PC-3 (cell line): Measurements from ENCODE around the gene ARHGEF38. TPM values are rescaled to one million over a fixed set of nuclear protein-coding genes. Genes with fewer than 3 reads are reported as not detected.
A peak's percentile ranks its signal among the peaks of the same experiment; 100 is the strongest.

ENCODE experiments used
- ATAC-seq: fragments of 200-7000 bp; cut with Tn5 transposase; 2 replicates; pipeline ENCODE4 v1.9.1; 2020; ENCODE audit warnings: mild to moderate bottlenecking, moderate library complexity
- BruUV-seq: library from RNA; stranded (reverse); fragments of 400-500 nt; replicated peaks from 2 replicates; lab custom pipeline; 2021; lab: Mats Ljungman, UMichigan
- CTCF ChIA-PET: fragments of 300-600 bp; sonication (Branson Sonifier 250); formaldehyde crosslinking; loops from one replicate; lab custom pipeline; 2022; ENCODE audit warnings: antibody characterized with exemption; lab: Charles Lee
- POLR2A ChIA-PET: fragments of 300-600 bp; sonication (Branson Sonifier 250); formaldehyde crosslinking; loops from one replicate; lab custom pipeline; 2022; ENCODE audit warnings: antibody characterized with exemption; ENCODE audit not compliant: unreplicated experiment; lab: Charles Lee
- DNase-seq: peaks from one replicate; pipeline ENCODE4 v3.0.0-alpha.2; 2015
- H2AFZ ChIP-seq: fragments of 300-600 bp; sonication (generic); 2 replicates; pipeline ENCODE4 v1.6.0; 2016; ENCODE audit warnings: antibody characterized with exemption, low read length
- H3F3A ChIP-seq: fragments of 300-600 bp; sonication (generic); one replicate; pipeline ENCODE4 v1.6.0; 2017; ENCODE audit warnings: antibody characterized with exemption, low read length, control low read depth, mild to moderate bottlenecking; ENCODE audit not compliant: unreplicated experiment
- H3K27ac ChIP-seq: fragments of 300-600 bp; sonication (generic); 2 replicates; pipeline ENCODE4 v1.5.1; 2016; ENCODE audit warnings: mild to moderate bottlenecking, low read length
- H3K27me3 ChIP-seq: fragments of 300-600 bp; sonication (generic); 2 replicates; pipeline ENCODE4 v1.6.1; 2016; ENCODE audit warnings: low read length, mixed read lengths
- H3K36me3 ChIP-seq: fragments of 300-600 bp; sonication (generic); 2 replicates; pipeline ENCODE4 v1.6.1; 2016; ENCODE audit warnings: low read depth, mixed run types, low read length, mixed read lengths
- H3K4me1 ChIP-seq: fragments of 300-600 bp; sonication (generic); 2 replicates; pipeline ENCODE4 v1.5.1; 2016; ENCODE audit warnings: low read length; ENCODE audit not compliant: insufficient read depth
- H3K4me2 ChIP-seq: fragments of 300-600 bp; sonication (generic); 2 replicates; pipeline ENCODE4 v1.6.0; 2016; ENCODE audit warnings: low read length
- H3K4me3 ChIP-seq: fragments of 300-600 bp; sonication (generic); 2 replicates; pipeline ENCODE4 v1.5.1; 2016; ENCODE audit warnings: mild to moderate bottlenecking, low read length, mixed read lengths
- H3K79me2 ChIP-seq: fragments of 300-600 bp; sonication (generic); 2 replicates; pipeline ENCODE4 v1.6.1; 2017; ENCODE audit warnings: low read length, mixed read lengths
- H3K9ac ChIP-seq: fragments of 300-600 bp; sonication (generic); 2 replicates; pipeline ENCODE4 v1.6.0; 2016; ENCODE audit warnings: mild to moderate bottlenecking, low read length
- H3K9me2 ChIP-seq: fragments of 300-600 bp; sonication (generic); replicated peaks from 2 replicates; pipeline ENCODE4 v1.6.1; 2016; ENCODE audit warnings: mixed run types, low read length, mixed read lengths
- H3K9me3 ChIP-seq: fragments of 300-600 bp; sonication (generic); 2 replicates; pipeline ENCODE4 v1.6.1; 2016; ENCODE audit warnings: low read length, mixed read lengths
- H4K20me1 ChIP-seq: fragments of 300-600 bp; sonication (generic); 2 replicates; pipeline ENCODE4 v1.6.1; 2016; ENCODE audit warnings: low read length, mixed read lengths
- EZH2 ChIP-seq: fragments of 300-600 bp; sonication (generic); IDR thresholded peaks from one replicate; pipeline ENCODE4 v1.6.1; 2017; ENCODE audit warnings: antibody characterized with exemption, mild to moderate bottlenecking, low read length; ENCODE audit not compliant: unreplicated experiment
- EZH2phosphoT487 ChIP-seq: fragments of 300-600 bp; sonication (generic); IDR thresholded peaks from 2 replicates; pipeline ENCODE4 v1.6.1; 2018; ENCODE audit warnings: mild to moderate bottlenecking, antibody characterized with exemption, low read length, borderline replicate concordance
- intact Hi-C: fragments of 100-400 bp; cut with micrococcal nuclease; formaldehyde crosslinking; loops from 2 replicates; pipeline ENCODE4 v1.9.0; 2023
- total RNA-seq: library from RNA; depleted of rRNA; stranded (reverse); fragments of >200 nt; gene quantifications from 2 replicates; pipeline ENCODE4 v1.2.3, GENCODE V29; 2014
- TF ChIP-seq, protein P1 (sequence below): fragments of 300-600 bp; sonication (generic); conservative IDR thresholded peaks from 2 replicates; pipeline ENCODE4 v1.5.1; 2017; ENCODE audit warnings: antibody characterized with exemption, low read depth, mild to moderate bottlenecking, low read length

ARHGEF38 gene
- total RNA-seq, 1 experiment from 2014 or later: 2.0 TPM

DNA sequence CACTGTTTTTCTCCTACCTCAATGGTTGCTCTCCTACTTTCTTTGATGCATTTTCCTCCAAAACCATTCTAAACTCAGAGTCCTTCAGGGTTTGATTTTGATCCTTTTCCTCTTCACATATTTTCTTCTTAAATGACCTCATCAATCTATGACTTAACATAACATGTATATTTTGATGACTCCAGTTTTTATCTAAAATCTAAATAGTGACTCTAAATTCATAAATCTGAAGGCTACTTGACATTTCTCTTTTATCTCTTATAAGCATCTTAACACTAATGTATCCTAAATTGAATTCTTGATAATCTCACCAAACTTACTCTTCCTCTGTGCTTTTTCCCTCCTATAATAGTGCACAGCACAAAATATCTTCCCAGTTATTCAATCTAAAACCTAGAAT is 4.7 kb upstream of the ARHGEF38 start:
- H3K4me3 ChIP-seq: no peak overlapping the region
- no TSS peak for BruUV-seq
- H3K27ac ChIP-seq: peak overlapping the region; percentile 66
- no peak overlapping the region for H3K9ac ChIP-seq
- no peaks in the 10 kb centered on the region for H3K79me2 ChIP-seq
- H2AFZ ChIP-seq: no peak overlapping the region
- intact Hi-C loops: no loop called here
- H3K27me3 ChIP-seq: no peaks in the 10 kb centered on the region
- ChIA-PET CTCF (no interaction called here), POLR2A (no interaction called here)
- ATAC-seq: no peak
- H3K36me3 ChIP-seq: no peaks in the 10 kb centered on the region
- no peaks in the 10 kb centered on the region for H4K20me1 ChIP-seq
- no peak overlapping the region for H3K4me2 ChIP-seq
- H3K4me1 ChIP-seq: peaks cover 54% of the 10 kb centered on the region
- TF ChIP-seq EZH2phosphoT487 (no peak), EZH2 (no peak)
- TF ChIP-seq, protein P1, sequence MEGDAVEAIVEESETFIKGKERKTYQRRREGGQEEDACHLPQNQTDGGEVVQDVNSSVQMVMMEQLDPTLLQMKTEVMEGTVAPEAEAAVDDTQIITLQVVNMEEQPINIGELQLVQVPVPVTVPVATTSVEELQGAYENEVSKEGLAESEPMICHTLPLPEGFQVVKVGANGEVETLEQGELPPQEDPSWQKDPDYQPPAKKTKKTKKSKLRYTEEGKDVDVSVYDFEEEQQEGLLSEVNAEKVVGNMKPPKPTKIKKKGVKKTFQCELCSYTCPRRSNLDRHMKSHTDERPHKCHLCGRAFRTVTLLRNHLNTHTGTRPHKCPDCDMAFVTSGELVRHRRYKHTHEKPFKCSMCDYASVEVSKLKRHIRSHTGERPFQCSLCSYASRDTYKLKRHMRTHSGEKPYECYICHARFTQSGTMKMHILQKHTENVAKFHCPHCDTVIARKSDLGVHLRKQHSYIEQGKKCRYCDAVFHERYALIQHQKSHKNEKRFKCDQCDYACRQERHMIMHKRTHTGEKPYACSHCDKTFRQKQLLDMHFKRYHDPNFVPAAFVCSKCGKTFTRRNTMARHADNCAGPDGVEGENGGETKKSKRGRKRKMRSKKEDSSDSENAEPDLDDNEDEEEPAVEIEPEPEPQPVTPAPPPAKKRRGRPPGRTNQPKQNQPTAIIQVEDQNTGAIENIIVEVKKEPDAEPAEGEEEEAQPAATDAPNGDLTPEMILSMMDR: no peak
- H3K9me2 ChIP-seq: no peaks in the 10 kb centered on the region; the same call in 1 of the 2 replicates
- H3F3A ChIP-seq: no peaks in the 10 kb centered on the region
- H3K9me3 ChIP-seq: no peaks in the 10 kb centered on the region
- no peak for DNase-seq

GRCh38 chr4:105548483-105548882 is 3.9 kb upstream of the ARHGEF38 start:
- Histone ChIP-seq H3K9me2 (no peaks in the 10 kb centered on the region; the same call in 1 of the 2 replicates), H3K9me3 (no peaks in the 10 kb centered on the region), H3K4me3 (no peak overlapping the region), H3K4me2 (peak overlapping the region; percentile 33), H3K27me3 (no peaks in the 10 kb centered on the region), H3F3A (no peaks in the 10 kb centered on the region), H3K79me2 (no peaks in the 10 kb centered on the region), H3K4me1 (peaks cover 61% of the 10 kb centered on the region), H3K27ac (peak overlapping the region; percentile 66), H3K9ac (no peak overlapping the region), H2AFZ (no peak overlapping the region), H4K20me1 (no peaks in the 10 kb centered on the region), H3K36me3 (no peaks in the 10 kb centered on the region)
- POLR2A ChIA-PET: no interaction called here
- CTCF ChIA-PET: no interaction called here
- intact Hi-C loops: no loop called here
- peak; percentile 73 for DNase-seq
- BruUV-seq: no TSS peak
- no peak; the same call in 1 of the 2 replicates for ATAC-seq
- no peak for TF ChIP-seq EZH2phosphoT487
- TF ChIP-seq, protein P1: no peak
- no peak for TF ChIP-seq EZH2

DNA sequence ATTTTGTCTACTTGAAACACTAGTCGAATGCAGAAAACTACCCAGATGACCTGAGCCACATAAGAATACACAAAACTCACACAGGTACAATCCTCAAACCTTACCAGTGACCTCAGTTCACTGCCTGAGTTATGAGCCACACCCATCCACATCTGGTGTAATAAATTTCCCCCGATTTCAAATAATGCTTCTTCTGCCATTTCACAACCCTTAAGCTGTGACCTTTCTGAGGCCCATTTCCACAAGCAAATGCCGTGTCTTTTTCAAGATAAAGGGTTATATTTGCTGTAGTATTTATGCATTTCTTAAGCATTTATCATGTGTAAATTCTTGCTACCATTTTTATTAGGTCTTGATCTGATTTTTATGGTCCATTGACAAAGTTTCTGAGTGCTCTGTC is 1.8 kb upstream of the ARHGEF38 start:
- POLR2A ChIA-PET: no interaction called here
- no peaks in the 10 kb centered on the region for H3K27me3 ChIP-seq
- peaks cover 10% of the 10 kb centered on the region; the same call in 1 of the 2 replicates for H3K79me2 ChIP-seq
- H3K9me2 ChIP-seq: no peaks in the 10 kb centered on the region; the same call in 1 of the 2 replicates
- H3K9ac ChIP-seq: peak overlapping the region; percentile 81
- CTCF ChIA-PET: interaction anchor here (0.5 kb wide), 1 partner anchor 216 kb away, joined by 3 read pairs; no protein-coding TSS in a partner anchor
- H3K4me2 ChIP-seq: peak overlapping the region; percentile 82
- H3K4me3 ChIP-seq: no peak overlapping the region
- DNase-seq (peak; percentile 78), ATAC-seq (peak; percentile 11)
- no TSS peak for BruUV-seq
- H3F3A ChIP-seq: no peaks in the 10 kb centered on the region
- intact Hi-C loops: loop anchor here (5.0 to 10.0 kb wide), 2 partner anchors 43 to 354 kb away; no protein-coding TSS in a partner anchor
- H3K27ac ChIP-seq: peak overlapping the region; percentile 99
- peak overlapping the region; percentile 34; the same call in 1 of the 2 replicates for H2AFZ ChIP-seq
- H3K9me3 ChIP-seq: no peaks in the 10 kb centered on the region
- peaks cover 52% of the 10 kb centered on the region for H3K4me1 ChIP-seq
- TF ChIP-seq EZH2phosphoT487: no peak
- TF ChIP-seq EZH2: no peak
- TF ChIP-seq, protein P1: no peak
- no peaks in the 10 kb centered on the region for H4K20me1 ChIP-seq
- H3K36me3 ChIP-seq: no peaks in the 10 kb centered on the region
